ENCODE measurements around the gene PEX14.

DNA sequence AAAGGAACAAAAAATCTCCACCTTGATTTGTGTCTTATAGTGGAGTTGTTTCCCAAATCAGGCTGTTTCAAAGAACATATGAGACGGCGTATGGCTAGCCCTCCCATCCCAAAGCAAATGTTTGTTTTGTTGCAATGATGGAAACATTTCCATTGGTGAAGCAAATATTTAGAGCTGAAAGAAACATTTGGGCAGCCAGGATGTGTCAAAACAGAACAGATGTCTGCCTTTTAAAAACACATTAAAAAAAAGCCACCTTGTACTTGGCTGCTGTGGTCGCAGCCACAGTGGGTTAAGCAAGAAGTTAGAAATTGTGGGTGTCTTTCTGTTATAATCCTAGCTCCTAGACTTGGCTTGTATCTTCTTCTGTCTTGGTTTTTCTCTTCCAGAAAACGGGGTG is 116.3 kb downstream of the PEX14 start:
- no peak for TF ChIP-seq POLR2A (IDR thresholded peaks at IDR 0.05)
- TF ChIP-seq, protein P1, sequence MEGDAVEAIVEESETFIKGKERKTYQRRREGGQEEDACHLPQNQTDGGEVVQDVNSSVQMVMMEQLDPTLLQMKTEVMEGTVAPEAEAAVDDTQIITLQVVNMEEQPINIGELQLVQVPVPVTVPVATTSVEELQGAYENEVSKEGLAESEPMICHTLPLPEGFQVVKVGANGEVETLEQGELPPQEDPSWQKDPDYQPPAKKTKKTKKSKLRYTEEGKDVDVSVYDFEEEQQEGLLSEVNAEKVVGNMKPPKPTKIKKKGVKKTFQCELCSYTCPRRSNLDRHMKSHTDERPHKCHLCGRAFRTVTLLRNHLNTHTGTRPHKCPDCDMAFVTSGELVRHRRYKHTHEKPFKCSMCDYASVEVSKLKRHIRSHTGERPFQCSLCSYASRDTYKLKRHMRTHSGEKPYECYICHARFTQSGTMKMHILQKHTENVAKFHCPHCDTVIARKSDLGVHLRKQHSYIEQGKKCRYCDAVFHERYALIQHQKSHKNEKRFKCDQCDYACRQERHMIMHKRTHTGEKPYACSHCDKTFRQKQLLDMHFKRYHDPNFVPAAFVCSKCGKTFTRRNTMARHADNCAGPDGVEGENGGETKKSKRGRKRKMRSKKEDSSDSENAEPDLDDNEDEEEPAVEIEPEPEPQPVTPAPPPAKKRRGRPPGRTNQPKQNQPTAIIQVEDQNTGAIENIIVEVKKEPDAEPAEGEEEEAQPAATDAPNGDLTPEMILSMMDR (IDR thresholded peaks at IDR 0.05), result no peak
- no peak for TF ChIP-seq POLR2AphosphoS5 (IDR thresholded peaks at IDR 0.05)
